NCI-H1417 treated with DMSO at 0.1 percent for 48 hours (cell line): ENCODE data around the gene HIVEP3.

Experiments used
- DNase-seq: peaks from one replicate; lab custom pipeline; 2025; lab: John Stamatoyannopoulos, UW

HIVEP3 gene

DNA sequence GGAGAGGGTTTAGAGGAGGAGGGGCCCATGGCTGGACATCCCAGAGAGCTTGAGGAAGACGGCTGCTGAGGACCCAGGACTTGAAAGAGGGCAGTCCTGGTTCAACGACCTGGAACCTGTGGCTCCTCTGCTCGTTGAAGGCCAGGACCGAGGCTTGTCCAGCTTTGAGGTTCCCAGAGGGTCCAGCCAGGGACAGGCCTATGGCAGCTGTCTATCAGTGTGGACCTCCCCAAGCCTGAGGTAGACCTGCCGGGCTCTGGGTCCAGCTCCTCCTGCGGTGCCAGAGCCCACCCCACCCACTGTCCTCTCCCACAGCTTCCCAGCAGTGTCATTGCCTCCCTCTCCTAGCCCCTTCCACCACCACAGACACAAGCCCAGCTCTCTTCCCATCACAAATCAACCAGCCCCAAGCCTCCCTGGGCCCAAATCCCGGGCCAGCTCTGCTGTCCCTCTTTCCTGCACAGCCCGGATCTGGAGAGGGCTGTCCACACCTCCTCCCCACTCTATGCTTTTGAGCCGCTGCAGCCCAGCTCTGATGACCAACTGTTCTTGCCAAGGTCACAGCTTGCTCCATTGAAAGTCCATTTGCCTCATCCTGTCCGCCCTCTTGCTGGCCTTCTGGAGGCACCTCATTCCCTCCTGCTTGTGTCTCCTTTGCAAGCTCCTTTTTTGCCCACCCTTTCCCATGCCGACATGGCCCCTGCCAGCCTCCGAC lies 385.5 kb downstream of the HIVEP3 start:
- DNase-seq = no peak

DNA sequence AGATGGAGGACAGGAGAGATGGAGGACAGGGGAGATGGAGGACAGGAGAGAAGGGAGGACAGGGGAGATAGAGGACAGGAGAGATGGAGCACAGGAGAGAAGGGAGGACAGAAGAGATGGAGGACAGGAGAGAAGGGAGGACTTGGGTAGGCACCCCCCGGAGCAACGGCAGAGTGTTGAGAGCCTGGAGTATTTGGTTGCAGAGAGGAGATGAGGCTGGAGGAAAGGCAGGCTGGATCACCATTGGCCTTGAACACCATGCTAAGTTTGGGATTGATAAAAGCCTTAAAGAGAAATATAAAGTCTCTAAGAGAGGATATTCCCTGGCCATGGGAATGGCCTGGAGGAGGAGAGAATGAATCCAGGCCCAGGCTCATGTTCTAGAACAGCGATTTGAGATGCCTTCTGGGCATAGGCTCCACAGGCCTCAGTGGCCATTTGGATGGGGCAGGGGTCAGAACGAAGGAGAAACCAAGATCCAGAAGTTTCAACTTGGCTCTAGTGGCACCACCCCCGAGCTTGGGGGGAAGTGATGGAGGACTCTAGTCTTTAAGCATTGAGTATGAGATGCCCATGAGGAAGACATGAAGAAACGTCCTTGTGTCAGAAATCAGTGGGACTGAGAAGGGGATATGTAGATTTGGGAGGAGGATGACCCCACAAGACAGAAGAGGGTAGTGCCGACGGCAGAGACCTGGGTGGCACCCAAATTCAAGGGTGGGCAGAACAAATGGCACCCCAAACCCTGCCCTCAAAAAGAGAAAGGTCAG lies 386.3 kb downstream of the HIVEP3 start:
- no peak for DNase-seq

DNA sequence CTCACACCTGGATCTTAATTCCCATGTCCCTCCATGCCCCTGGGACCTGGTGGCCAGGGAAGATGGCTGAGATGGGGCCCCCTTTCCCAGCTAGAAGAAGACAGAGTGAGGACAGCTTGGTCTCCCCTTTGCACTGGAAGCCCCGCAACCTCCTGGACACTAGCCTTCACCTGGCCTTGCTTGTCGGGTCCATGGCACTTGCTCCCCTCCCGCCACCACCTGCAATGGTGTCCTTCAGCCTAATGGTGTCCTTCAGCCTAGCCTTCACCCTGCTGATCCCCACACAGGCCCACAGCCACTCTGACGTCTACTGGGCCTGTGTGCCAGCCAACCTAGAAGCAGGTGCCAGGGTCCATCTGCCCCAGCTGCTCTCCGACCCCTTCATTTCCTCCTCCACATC lies 388.3 kb downstream of the HIVEP3 start:
- DNase-seq = no peak

DNA sequence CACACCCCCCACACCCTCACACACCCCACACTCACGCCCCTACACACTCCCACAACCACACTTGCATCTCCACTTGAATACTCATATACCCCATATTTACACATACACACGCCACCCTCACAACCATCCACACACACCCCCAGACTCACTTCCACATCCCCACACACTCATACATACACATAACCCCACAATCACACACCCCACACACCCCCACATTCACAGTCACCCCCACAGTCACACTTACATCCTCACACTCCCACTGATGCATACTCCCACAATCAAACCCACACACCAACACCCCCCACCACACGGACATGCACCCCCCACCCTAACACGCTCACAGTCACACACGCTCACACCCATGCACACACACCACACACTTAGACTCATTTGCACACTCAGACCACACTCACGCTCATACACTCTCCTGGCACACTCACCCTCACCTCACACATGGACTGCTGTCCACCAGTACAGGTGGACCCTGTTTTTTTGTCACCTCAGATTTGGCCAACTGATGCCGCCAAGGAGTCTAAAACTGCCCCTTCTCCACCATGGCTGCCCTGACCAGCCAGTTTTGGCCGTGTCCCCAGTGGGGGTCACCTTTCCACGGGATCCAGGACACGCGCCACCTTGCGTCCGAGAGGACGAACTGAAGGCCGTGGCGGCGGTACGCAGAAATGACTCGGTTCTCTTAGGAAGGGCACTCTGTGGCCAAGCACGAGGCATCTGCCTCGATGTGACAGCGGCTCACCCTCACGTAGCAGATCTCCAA lies 388.9 kb downstream of the HIVEP3 start:
- DNase-seq = no peak

DNA sequence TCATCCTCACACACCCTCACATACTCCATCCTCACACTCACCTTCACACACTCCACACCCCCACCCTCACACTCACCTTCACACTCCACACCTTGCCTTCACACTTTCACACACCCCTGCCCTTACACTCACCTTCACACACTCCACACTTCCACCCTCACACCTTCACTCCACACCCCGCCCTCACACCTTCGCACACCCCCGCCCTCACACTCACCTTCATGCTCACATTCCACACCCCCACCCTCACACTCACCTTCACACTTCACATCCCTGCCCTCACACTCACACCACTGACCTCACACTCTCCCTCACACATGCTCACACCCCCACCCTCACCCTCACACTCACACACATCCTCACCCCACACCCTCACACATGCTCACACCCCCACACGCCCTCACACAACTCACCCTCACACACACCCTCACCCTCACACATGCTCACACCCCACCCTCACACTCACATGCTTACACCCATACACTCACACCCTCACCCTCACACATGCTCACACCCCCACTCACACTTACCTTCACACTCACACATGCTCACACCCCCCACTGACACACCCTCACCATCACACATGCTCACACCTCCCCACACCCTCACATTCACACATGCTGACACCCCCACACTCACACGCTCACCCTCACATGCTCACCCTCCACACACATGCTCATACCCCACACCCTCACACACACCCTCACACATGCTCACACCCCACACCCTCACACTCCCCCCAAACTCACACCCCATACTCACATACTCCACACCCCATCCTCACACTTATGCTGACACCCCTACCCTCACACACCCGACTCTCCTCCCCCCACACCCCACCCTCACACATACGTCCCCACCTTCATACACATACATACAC lies 389.8 kb downstream of the HIVEP3 start:
- DNase-seq = no peak

DNA sequence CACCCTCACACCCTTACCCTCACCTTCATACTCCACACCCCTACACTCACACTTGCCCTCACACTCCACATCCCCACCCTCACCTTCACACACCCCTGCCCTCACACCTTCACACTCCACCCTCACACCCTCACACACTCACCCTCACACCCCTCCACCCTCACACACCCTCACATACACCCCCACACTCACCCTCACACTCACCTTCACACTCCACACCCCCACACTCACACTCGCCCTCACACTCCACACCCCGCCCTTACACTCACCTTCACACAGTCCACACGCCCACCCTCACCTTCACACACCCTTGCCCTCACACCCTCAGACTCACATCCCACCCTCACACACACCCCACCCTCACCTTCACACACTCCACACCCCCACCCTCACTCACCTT lies 390.6 kb downstream of the HIVEP3 start:
- no peak for DNase-seq

DNA sequence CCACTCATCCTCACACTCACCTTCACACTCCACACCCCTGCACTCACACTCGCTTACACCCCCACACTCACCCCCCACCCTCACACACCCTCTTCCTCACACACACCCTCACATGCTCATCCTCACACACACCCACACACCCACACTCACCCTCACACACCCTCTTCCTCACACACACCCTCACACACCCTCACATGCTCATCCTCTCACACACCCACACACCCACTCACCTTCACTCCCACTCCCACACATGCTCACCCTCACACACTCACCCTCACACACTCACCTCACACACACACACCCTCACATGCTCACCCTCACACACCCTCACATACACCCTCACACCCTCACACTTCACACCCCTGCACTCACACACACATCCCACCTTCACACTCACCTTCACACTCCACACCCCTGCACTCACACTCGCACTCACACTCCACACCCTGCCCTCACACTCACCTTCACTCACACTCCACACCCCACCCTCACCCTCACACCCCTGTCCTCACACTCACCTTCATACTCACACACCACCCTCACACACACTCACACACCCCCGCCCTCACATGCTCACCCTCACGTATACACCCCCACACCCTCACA lies 391.7 kb downstream of the HIVEP3 start:
- DNase-seq = no peak

DNA sequence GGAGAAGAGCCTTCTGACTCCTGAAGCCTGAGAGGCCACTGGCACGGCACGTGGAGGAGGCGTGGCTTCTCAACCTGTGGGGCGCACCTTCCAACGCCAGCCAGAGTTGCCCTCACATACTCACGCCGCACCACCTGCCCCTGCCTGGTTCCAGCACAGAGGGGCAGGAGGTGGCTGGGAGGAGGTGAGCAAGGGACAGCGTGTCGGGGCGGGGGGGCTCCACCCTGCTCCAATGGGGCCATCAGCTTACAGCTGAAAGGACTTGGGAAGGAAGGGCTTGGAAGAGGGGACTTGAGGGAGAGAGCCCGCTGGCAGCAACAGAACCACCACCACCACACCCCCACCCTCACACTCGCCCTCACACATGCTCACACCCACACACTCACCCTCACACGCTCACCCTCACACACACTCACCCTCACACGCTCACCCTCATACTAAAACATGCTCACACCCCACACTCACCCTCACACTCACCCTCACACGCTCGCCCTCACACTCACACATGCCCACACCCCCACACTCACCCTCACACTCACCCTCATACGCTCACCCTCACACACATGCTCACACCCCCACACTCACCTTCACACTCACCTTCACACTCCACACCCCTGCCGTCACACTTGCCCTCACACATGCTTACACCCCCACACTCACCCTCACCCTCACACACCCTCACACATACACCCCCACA lies 392.7 kb downstream of the HIVEP3 start:
- no peak for DNase-seq

DNA sequence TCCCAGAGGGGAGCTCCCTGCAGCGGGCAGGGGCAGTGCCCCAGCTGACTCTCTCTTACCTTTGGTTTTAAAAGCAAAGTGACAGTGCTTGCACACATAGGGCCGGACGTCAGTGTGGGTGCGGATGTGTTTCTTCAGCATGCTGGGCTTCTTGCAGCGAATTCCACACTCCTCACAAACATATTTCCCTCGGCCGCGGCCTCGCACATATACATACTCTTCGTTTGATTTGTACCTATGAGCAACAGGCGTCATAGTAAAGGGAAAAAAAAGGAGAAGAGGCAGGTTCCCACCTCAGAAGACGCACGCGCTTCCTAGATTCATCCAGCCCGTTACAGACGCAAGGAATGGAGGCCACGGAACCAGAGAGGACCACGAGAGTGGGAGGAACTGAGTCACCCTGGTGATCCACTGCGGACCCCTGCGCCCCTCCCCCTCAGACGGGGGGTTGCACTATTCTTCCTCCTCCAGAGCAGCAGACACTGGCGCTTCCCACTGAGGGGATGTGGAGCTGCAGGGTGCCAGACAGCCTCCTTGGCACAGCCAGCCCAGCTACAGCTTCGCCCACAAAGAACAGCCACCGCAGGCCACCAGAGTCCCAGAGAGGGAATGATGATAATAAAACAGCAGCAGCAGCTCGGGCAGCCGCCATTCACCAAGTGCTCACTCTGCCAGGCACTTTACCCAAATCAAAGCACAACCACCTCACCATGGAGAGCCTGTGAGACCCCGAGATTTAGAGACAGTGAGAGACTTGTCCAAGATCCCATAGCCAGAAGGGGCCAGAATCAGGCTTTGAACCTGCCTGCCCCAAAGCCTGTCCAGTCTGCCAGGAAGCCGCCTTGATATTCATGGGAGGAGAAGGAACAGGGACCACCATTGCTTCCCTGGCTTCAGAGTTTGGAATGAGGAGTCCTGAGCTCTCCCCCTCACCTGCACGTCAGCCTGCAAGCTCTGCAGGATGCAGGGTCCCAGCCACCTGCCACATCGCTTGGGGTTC lies 393.7 kb downstream of the HIVEP3 start:
- no peak for DNase-seq

DNA sequence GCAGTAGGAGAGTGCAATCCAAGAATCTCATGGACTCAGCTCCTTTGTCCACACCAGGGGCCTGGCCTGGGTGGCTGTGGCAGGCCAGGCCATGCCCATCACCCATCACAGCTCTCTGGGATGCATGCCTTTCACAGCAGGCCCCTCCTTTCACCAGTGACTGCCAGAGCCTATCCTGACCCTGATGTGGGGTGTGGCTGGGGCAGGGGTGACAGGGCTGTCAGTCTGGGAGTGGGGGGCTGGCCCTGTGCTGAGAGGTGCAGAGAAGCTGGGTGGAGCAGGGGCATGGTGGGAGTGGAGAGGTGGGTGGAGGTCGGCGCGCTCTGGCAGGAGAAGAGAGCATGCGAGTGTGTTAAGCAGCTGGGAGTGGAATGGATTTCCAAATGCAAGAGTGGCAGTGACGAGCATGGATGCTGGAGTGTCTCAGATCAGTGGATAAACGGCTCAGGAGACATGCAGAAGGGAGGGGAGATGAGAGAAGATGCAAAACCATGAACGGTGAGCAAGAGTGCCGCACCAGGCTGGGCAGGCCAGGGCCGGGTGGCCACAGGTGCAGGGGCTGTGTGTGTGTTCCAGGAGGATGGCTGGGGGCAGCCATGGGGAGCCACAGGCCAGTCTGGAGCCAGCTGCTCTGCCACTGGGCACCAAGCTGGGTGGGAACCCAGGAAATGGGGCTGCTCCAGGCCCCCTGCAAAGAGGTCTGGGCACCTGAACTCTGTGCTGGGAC lies 394.6 kb downstream of the HIVEP3 start:
- DNase-seq = no peak

DNA sequence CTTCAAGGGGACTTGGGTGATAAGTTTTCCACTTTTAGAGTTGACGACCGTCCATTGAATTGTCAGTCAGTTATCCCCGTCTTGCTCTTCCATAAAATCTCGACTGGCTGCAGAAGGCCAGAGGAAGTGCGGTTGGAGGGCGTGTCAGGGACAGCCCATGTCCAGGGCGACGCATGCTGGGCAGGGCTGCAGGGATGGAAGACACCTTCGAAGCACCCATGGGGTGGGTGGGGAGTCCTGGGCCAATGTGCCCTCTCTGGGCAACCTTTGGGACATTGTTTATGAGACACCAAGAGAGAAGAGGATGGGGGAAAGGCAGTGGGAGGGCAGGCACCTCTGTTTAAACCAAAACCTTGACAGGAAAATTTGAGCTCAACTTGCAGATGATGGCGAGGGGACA lies 395.7 kb downstream of the HIVEP3 start:
- DNase-seq = no peak

DNA sequence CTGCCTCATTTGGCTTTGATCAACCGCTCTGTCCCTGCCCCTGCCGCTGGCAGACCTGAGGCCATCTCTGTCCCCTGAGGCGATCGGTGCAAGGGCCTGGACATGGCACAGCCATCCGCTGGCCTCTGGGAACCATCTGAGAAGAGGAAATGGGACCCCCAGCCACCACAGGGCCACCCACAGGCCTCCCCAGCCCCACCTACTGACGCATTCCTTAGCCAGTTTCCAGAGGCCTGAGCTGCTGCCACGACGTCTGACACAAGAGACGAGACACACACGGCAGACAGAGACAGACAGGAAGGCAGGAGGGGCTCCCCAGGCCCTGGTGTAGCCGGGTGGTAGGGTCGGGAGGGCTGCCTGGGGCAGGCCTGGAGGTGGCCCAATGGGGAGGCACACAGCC lies 397.0 kb downstream of the HIVEP3 start:
- DNase-seq = no peak

DNA sequence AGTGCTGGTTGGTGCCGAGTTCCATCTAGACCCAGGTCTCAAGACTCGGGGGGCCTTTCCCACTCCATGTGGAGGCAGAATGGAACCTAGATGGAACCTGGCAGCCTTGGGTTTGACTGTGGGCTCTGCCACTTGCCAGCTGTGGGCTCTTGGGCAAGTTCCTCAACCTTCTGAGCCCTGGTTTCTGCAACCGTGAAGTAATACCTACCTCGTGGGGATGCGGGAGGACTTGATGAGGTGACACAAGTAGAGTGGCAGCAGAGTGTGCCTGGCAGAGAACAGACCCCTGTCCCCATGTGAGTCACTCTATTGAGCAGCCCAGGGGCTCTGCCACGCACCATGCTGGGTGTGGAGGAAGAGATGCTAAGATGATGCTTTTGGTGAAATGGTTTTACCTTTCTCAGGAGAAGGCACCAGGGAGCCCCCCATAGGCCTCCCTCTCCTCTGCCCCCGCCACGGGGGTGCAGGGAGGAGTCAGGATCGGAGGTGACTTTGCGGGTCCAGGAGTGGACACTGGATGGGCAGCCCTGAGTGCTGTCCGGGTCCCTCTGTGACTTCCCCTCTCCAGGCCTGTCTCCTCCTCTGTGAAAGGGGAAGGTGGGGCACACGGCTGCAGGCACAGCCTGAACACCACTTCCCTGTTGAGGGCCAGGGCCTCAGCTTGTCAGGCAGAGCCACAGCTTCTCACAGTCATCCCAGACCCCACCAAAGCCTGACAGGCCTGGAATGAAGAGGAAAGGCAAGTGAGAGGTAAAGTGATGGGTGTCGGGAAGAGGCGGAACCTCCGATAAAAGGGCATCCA lies 397.6 kb downstream of the HIVEP3 start:
- DNase-seq = no peak

DNA sequence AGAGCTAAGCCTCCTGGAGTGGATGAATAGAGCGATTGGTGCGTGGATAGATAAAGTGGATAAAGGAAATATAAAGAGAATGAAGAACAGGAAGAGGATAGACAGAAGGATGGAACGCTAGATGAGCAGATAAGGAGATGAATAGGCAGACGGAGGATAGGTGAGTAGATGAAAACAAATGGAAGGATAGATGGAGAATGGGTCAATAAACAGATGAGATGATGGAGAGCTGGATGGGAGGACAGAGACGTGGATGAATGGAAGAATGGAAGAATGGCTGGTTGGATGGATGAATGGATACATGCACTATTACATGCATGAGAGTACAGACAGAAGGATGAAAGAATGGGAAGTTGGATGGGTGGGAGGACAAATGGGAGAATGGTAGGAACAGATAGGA lies 399.1 kb downstream of the HIVEP3 start:
- DNase-seq = no peak

DNA sequence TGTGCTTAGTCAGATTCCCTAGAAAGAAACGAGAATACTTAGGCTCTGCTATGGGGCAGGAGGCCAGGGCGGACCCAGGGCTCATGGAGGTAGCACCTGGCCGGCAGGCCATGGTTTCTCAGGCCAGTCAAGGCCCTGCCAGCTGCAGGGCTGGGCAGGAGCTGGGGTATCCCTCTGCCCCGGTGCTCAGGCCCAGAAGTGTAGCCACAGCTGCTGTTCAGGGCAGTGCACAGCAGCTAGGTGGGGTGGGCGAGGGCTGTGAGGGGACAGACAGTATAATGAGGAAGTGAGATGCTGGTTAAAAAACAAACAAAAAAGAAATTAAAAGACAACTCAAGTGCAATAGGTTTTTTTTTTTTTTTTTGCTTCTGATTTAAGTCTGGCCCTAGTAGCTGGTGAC lies 400.3 kb downstream of the HIVEP3 start:
- no peak for DNase-seq

DNA sequence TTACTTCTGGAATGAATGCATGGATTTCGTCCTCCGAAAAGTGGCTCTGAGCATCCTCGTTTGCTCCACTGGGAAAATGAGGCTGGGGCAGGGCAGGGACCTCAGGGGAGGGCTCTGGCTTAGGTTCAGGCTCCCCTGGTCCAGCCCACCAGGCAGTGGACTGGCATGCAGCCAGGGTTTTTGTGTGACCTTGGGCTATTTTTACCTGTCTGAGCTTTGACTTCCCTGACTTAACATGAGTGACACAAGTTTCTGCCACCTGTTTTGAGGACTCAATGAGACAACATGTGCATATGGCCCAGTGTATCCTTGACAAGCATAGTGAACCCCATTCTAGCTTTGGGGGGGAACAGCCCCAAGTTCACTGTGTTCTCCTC lies 401.7 kb downstream of the HIVEP3 start:
- DNase-seq = no peak

DNA sequence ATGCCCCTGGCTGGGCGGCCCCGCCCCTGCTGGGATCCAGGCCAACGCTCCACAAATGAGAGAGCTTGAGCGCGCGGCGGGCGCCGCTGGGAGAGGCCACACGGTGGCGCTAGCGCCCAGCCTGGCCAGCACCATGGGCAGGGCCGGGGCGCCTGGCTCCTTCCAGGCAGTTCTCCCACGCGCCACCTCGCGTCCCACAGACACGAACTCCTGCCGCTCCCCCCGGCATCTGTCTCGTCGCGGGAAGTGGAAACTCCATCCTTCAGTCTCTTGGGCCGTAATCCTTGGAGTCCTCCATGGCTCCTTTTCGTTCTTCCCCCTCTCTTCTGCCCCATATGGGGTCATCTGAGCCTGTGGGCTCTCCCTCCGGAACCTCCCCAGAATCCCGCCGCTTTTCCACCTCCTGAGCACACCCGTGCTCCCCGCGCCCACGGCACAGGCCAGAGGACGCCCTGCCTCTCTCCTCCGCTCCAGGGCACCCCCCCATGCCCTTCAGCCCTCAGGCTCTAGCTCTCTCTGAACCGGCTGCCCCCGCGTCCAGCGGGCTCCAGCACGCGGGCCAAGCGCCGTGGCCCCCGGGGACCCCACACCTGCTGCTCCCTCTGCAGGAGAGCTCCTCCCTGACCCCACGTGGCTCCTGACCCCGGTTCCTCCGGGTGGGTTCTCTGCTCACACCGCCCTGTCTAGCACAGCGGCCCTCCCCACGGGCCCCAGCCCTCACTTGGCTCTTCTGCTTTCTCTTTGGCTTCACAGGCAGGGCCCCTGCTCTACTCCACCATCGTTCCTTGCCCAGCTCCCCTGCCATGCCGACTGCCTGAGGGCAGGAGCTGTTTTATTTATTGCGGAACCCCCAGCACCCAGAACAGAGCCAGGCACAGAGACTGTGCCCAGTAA lies 402.3 kb downstream of the HIVEP3 start:
- DNase-seq = peak; percentile 45
